SH-SY5Y (cell line): ENCODE data around the gene CNOT6L.

Source experiments
- GATA2 ChIP-seq: IDR thresholded peaks from 2 replicates; pipeline ENCODE4 v1.6.1; 2011; ENCODE audit warnings: mild to moderate bottlenecking, low read depth, low read length
- GATA3 ChIP-seq: IDR thresholded peaks from 2 replicates; pipeline ENCODE4 v1.6.1; 2011; ENCODE audit warnings: low read depth, mild to moderate bottlenecking, low read length, moderate library complexity

Gene CNOT6L

GRCh38 chr4:77818602-77819403 is at the start of gene CNOT6L:
TSS of gene CNOT6L (minus strand) at chr4:77819368. CDS start at chr4:77819308, 60 bp downstream.
- no peak for TF ChIP-seq GATA3
- no peak for TF ChIP-seq GATA2

- TF ChIP-seq GATA2 = no peak
- TF ChIP-seq GATA3 = no peak
Observed at GRCh38 chr4:77865259-77865658, 46.1 kb upstream of the CNOT6L start.

GRCh38 chr4:77862478-77863216 is 43.5 kb upstream of the CNOT6L start, which contains the start of gene MRPL1:
TSS of gene MRPL1 (plus strand) at chr4:77862830. CDS start at chr4:77862849, 19 bp downstream.
- TF ChIP-seq GATA3 = no peak
- 0 out of 2 replicates have a peak, but pooled peaks have one; percentile 11 for TF ChIP-seq GATA2

GRCh38 chr4:77861495-77861894 is 42.3 kb upstream of the CNOT6L start:
- TF ChIP-seq GATA3 = no peak
- no peak for TF ChIP-seq GATA2

- TF ChIP-seq GATA2 (no peak), GATA3 (no peak)
Observed at GRCh38 chr4:77859256-77859655, 40.1 kb upstream of the CNOT6L start.

- no peak for TF ChIP-seq GATA2
- no peak for TF ChIP-seq GATA3
Observed at GRCh38 chr4:77856152-77856551, 37.0 kb upstream of the CNOT6L start.

GRCh38 chr4:77854431-77855111 is 35.4 kb upstream of the CNOT6L start:
- TF ChIP-seq GATA3 (no peak), GATA2 (no peak)

GRCh38 chr4:77852892-77853495 is 33.8 kb upstream of the CNOT6L start:
- TF ChIP-seq GATA3 = no peak
- TF ChIP-seq GATA2 = no peak

- no peak for TF ChIP-seq GATA3
- TF ChIP-seq GATA2 = no peak
Observed at GRCh38 chr4:77849278-77849965, 30.3 kb upstream of the CNOT6L start.

GRCh38 chr4:77848508-77848907 is 29.3 kb upstream of the CNOT6L start:
- TF ChIP-seq GATA3 = no peak
- no peak for TF ChIP-seq GATA2

GRCh38 chr4:77845929-77846328 is 26.8 kb upstream of the CNOT6L start:
- no peak for TF ChIP-seq GATA3
- no peak for TF ChIP-seq GATA2

- TF ChIP-seq GATA3 (no peak), GATA2 (no peak)
Observed at GRCh38 chr4:77845400-77845799, 26.2 kb upstream of the CNOT6L start.

GRCh38 chr4:77844363-77844762 is 25.2 kb upstream of the CNOT6L start:
- no peak for TF ChIP-seq GATA3
- TF ChIP-seq GATA2 = no peak

GRCh38 chr4:77843628-77844027 is 24.5 kb upstream of the CNOT6L start:
- TF ChIP-seq GATA2 (no peak), GATA3 (no peak)
